H9 (cell line): ENCODE results near the gene LRRC28. TPM values are rescaled to one million over a fixed set of nuclear protein-coding genes. Genes with fewer than 3 reads are reported as not detected.

Experiments
- DNase-seq: peaks from one replicate; pipeline ENCODE4 v3.0.0-alpha.2; 2017
- H2AFZ ChIP-seq: one replicate; pipeline ENCODE4 v1.6.1; 2013; ENCODE audit warnings: mild to moderate bottlenecking, low read length, control low read depth, moderate library complexity
- H2AK5ac ChIP-seq: 2 replicates; pipeline ENCODE4 v1.6.1; 2013; ENCODE audit warnings: low read length, control low read depth, mixed read lengths; ENCODE audit not compliant: insufficient read length
- H2BK120ac ChIP-seq: one replicate; pipeline ENCODE4 v1.6.1; 2013; ENCODE audit warnings: low read depth, mild to moderate bottlenecking, low read length, control low read depth, inconsistent platforms; ENCODE audit not compliant: poor library complexity, severe bottlenecking
- H2BK12ac ChIP-seq: 2 replicates; pipeline ENCODE4 v1.6.1; 2013; ENCODE audit warnings: low read length, control low read depth, mixed read lengths, low read depth; ENCODE audit not compliant: insufficient read length
- H2BK15ac ChIP-seq: 2 replicates; pipeline ENCODE4 v1.6.1; 2013; ENCODE audit warnings: low read depth, low read length, control low read depth
- H2BK20ac ChIP-seq: one replicate; pipeline ENCODE4 v1.6.1; 2013; ENCODE audit warnings: low read depth, mild to moderate bottlenecking, low read length, control low read depth, inconsistent platforms; ENCODE audit not compliant: poor library complexity, severe bottlenecking
- H2BK5ac ChIP-seq: 2 replicates; pipeline ENCODE4 v1.6.1; 2013; ENCODE audit warnings: low read length, control low read depth, mixed read lengths; ENCODE audit not compliant: insufficient read length
- H3K14ac ChIP-seq: 2 replicates; pipeline ENCODE4 v1.6.1; 2013; ENCODE audit warnings: low read length, control low read depth; ENCODE audit not compliant: insufficient read depth
- H3K18ac ChIP-seq: 2 replicates; pipeline ENCODE4 v1.6.1; 2013; ENCODE audit warnings: low read depth, mild to moderate bottlenecking, mixed read lengths, low read length, control low read depth; ENCODE audit not compliant: insufficient read length
- H3K23ac ChIP-seq: 2 replicates; pipeline ENCODE4 v1.6.1; 2013; ENCODE audit warnings: low read length, control low read depth, mixed read lengths, low read depth; ENCODE audit not compliant: insufficient read length
- H3K23me2 ChIP-seq: 2 replicates; pipeline ENCODE4 v1.6.1; 2013; ENCODE audit warnings: low read depth, mild to moderate bottlenecking, mixed read lengths, low read length, control low read depth; ENCODE audit not compliant: insufficient read length, poor library complexity, severe bottlenecking
- H3K27ac ChIP-seq: 2 replicates; pipeline ENCODE4 v1.5.1; 2013; ENCODE audit warnings: low read length, control low read depth, mixed read lengths, low read depth; ENCODE audit not compliant: insufficient read length
- H3K27me3 ChIP-seq: 2 replicates; pipeline ENCODE4 v1.6.1; 2013; ENCODE audit warnings: low read length, control low read depth, inconsistent platforms; ENCODE audit not compliant: insufficient read depth
- H3K4ac ChIP-seq: 2 replicates; pipeline ENCODE4 v1.6.1; 2013; ENCODE audit warnings: low read depth, mild to moderate bottlenecking, control low read depth, inconsistent platforms, low read length, moderate library complexity
- H3K4me1 ChIP-seq: 2 replicates; pipeline ENCODE4 v1.6.1; 2013; ENCODE audit warnings: low read length, control low read depth, inconsistent platforms; ENCODE audit not compliant: insufficient read depth
- H3K4me2 ChIP-seq: 2 replicates; pipeline ENCODE4 v1.6.1; 2013; ENCODE audit warnings: low read length, control low read depth, mixed read lengths; ENCODE audit not compliant: insufficient read length, insufficient read depth
- H3K56ac ChIP-seq: 2 replicates; pipeline ENCODE4 v1.6.1; 2013; ENCODE audit warnings: low read depth, mild to moderate bottlenecking, mixed read lengths, low read length, control low read depth; ENCODE audit not compliant: insufficient read length
- H3K79me1 ChIP-seq: 2 replicates; pipeline ENCODE4 v1.6.1; 2013; ENCODE audit warnings: low read depth, mild to moderate bottlenecking, moderate library complexity, low read length, control low read depth, inconsistent platforms; ENCODE audit not compliant: insufficient read depth, poor library complexity, severe bottlenecking
- H3K79me2 ChIP-seq: 2 replicates; pipeline ENCODE4 v1.6.1; 2013; ENCODE audit warnings: low read length, control low read depth, inconsistent platforms; ENCODE audit not compliant: insufficient read depth
- H3K9ac ChIP-seq: 2 replicates; pipeline ENCODE4 v1.6.1; 2013; ENCODE audit warnings: low read length, control low read depth, mixed read lengths; ENCODE audit not compliant: insufficient read length; ENCODE audit errors: extremely low read depth
- H3K9me3 ChIP-seq: one replicate; pipeline ENCODE4 v1.6.1; 2013; ENCODE audit warnings: low read depth, low read length, inconsistent platforms; ENCODE audit not compliant: control insufficient read depth
- H3T11ph ChIP-seq: one replicate; pipeline ENCODE4 v1.6.1; 2013; ENCODE audit warnings: mild to moderate bottlenecking, low read length, control low read depth, inconsistent platforms
- H4K20me1 ChIP-seq: one replicate; pipeline ENCODE4 v1.6.1; 2013; ENCODE audit not compliant: control insufficient read depth, insufficient read length, insufficient read depth
- H4K5ac ChIP-seq: 2 replicates; pipeline ENCODE4 v1.6.1; 2013; ENCODE audit warnings: low read depth, mild to moderate bottlenecking, mixed read lengths, low read length, control low read depth; ENCODE audit not compliant: insufficient read length
- H4K8ac ChIP-seq: replicated peaks from 2 replicates; pipeline ENCODE4 v1.6.1; 2013; ENCODE audit warnings: low read length, control low read depth, mixed read lengths, low read depth; ENCODE audit not compliant: insufficient read length
- H4K91ac ChIP-seq: 2 replicates; pipeline ENCODE4 v1.6.1; 2013; ENCODE audit warnings: low read depth, mild to moderate bottlenecking, moderate library complexity, mixed read lengths, low read length, control low read depth; ENCODE audit not compliant: insufficient read length
- H3K27ac Mint-ChIP-seq, 3 experiments: 2 replicates in 2 of 3; 3 replicates in 1 of 3; pipeline ENCODE4 v1.8.0; 2020 to 2021; ENCODE audit warnings: mixed read lengths in 3 of 3, mild to moderate bottlenecking in 1 of 3, moderate library complexity in 1 of 3
- H3K27me3 Mint-ChIP-seq: 2 replicates; pipeline ENCODE4 v1.8.0; 2021; ENCODE audit warnings: low read depth, mild to moderate bottlenecking, moderate library complexity, mixed read lengths
- H3K36me3 Mint-ChIP-seq, 3 experiments: 2 replicates in 2 of 3; 3 replicates in 1 of 3; pipeline ENCODE4 v1.8.0; 2020 to 2021; ENCODE audit warnings: low read depth in 3 of 3, mixed read lengths in 3 of 3; ENCODE audit not compliant: insufficient read depth in 1 of 3
- H3K4me1 Mint-ChIP-seq, 2 experiments: 2 replicates each; pipeline ENCODE4 v1.8.0; 2020; ENCODE audit warnings: mixed read lengths in 2 of 2
- H3K4me3 Mint-ChIP-seq, 2 experiments: 2 replicates in 1 of 2; 3 replicates in 1 of 2; pipeline ENCODE4 v1.8.0; 2020 to 2021; ENCODE audit warnings: mild to moderate bottlenecking in 2 of 2, mixed read lengths in 2 of 2, moderate library complexity in 1 of 2
- H3K9me3 Mint-ChIP-seq, 2 experiments: 2 replicates in 1 of 2; 3 replicates in 1 of 2; pipeline ENCODE4 v1.8.0; 2020; ENCODE audit warnings: mild to moderate bottlenecking in 2 of 2, mixed read lengths in 2 of 2, moderate library complexity in 1 of 2
- total RNA-seq: library from RNA; stranded (reverse); gene quantifications from 2 replicates; pipeline ENCODE4 v1.2.1, GENCODE V29; 2021
- TF ChIP-seq, protein P1 (sequence below): fragments of 200-600 bp; sonication (generic); conservative IDR thresholded peaks from 3 replicates; pipeline ENCODE4 v1.8.0; 2021; ENCODE audit warnings: antibody characterized with exemption, mild to moderate bottlenecking

The LRRC28 gene
- total RNA-seq, 1 experiment from 2014 or later: 17.6 TPM

- Mint-ChIP-seq H3K9me3 (peaks cover 12 to 14% of the 10 kb centered on the region in 2 experiments), H3K27ac (no peak overlapping the region), H3K36me3 (peaks cover 22 to 28% (median 24%) of the 10 kb centered on the region in 3 experiments), H3K27me3 (no peaks in the 10 kb centered on the region), H3K4me1 (peaks cover 19% of the 10 kb centered on the region in 2 experiments), H3K4me3 (no peak overlapping the region)
- H3K4me1 ChIP-seq: peaks cover 2% of the 10 kb centered on the region; the same call in 1 of the 2 replicates
- no peak overlapping the region for H3K14ac ChIP-seq
- no peak for DNase-seq
- H3K27me3 ChIP-seq: no peaks in the 10 kb centered on the region
- H3K56ac ChIP-seq: no peak overlapping the region
- H2BK20ac ChIP-seq: no peak overlapping the region
- H3K23me2 ChIP-seq: no peaks in the 10 kb centered on the region
- H3K27ac ChIP-seq: no peak overlapping the region
- H2BK15ac ChIP-seq: no peak overlapping the region
- H4K20me1 ChIP-seq: no peaks in the 10 kb centered on the region
- H3K4me2 ChIP-seq: no peak overlapping the region
- H3K79me2 ChIP-seq: no peaks in the 10 kb centered on the region
- TF ChIP-seq, protein P1, sequence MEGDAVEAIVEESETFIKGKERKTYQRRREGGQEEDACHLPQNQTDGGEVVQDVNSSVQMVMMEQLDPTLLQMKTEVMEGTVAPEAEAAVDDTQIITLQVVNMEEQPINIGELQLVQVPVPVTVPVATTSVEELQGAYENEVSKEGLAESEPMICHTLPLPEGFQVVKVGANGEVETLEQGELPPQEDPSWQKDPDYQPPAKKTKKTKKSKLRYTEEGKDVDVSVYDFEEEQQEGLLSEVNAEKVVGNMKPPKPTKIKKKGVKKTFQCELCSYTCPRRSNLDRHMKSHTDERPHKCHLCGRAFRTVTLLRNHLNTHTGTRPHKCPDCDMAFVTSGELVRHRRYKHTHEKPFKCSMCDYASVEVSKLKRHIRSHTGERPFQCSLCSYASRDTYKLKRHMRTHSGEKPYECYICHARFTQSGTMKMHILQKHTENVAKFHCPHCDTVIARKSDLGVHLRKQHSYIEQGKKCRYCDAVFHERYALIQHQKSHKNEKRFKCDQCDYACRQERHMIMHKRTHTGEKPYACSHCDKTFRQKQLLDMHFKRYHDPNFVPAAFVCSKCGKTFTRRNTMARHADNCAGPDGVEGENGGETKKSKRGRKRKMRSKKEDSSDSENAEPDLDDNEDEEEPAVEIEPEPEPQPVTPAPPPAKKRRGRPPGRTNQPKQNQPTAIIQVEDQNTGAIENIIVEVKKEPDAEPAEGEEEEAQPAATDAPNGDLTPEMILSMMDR: no peak
- H3K4ac ChIP-seq: no peak overlapping the region
- no peak overlapping the region for H3T11ph ChIP-seq
- no peak overlapping the region for H2BK120ac ChIP-seq
- no peak overlapping the region for H2AFZ ChIP-seq
- no peak overlapping the region for H4K91ac ChIP-seq
- H4K5ac ChIP-seq: no peak overlapping the region
- no peak overlapping the region for H3K9ac ChIP-seq
- H2AK5ac ChIP-seq: no peak overlapping the region
- H2BK12ac ChIP-seq: no peak overlapping the region
- H3K9me3 ChIP-seq: no peaks in the 10 kb centered on the region
- H2BK5ac ChIP-seq: no peak overlapping the region
- no peak overlapping the region for H4K8ac ChIP-seq
- H3K79me1 ChIP-seq: no peaks in the 10 kb centered on the region
- H3K18ac ChIP-seq: no peak overlapping the region
- no peak overlapping the region for H3K23ac ChIP-seq
Observed at GRCh38 chr15:99291643-99292042, 40.4 kb downstream of the LRRC28 start.
